Measurements from ENCODE around the gene PRSS57.

Gene PRSS57

GRCh38 chr19:679418-680286, 15.6 kb downstream of the PRSS57 start:
- TF ChIP-seq PATZ1 (CRISPR knock-in tag; IDR thresholded peaks at IDR 0.05; ENCODE audit: borderline replicate concordance) (peak; percentile 84; the same call in 1 of the 2 replicates), TSHZ2 (CRISPR knock-in tag; IDR thresholded peaks at IDR 0.05) (no peak), ZNF565 (CRISPR knock-in tag; conservative IDR thresholded peaks at IDR 0.05; ENCODE audit: low read depth) (no peak), ARNTL (CRISPR knock-in tag; IDR thresholded peaks at IDR 0.05; ENCODE audit: borderline replicate concordance, low read depth) (no peak)

GRCh38 chr19:678791-679388, 16.4 kb downstream of the PRSS57 start:
- ATAC-seq: no peak
- no peak for TF ChIP-seq ESRRG (CRISPR knock-in tag; IDR thresholded peaks at IDR 0.05)
- no peak for TF ChIP-seq ZFP30 (CRISPR knock-in tag; IDR thresholded peaks at IDR 0.05)
- no peak for TF ChIP-seq CSRNP3 (CRISPR knock-in tag; IDR thresholded peaks at IDR 0.05)
- TF ChIP-seq ZFP3 (CRISPR knock-in tag; IDR thresholded peaks at IDR 0.05): peak; percentile 99

More at GRCh38 chr19:679418-680286, 15.6 kb downstream of the PRSS57 start:
- peak; percentile 14 for ATAC-seq

GRCh38 chr19:677601-678436, 17.4 kb downstream of the PRSS57 start:
- TF ChIP-seq ARNTL (CRISPR knock-in tag; IDR thresholded peaks at IDR 0.05; ENCODE audit: borderline replicate concordance, low read depth) (no peak), GLIS3 (CRISPR knock-in tag; IDR thresholded peaks at IDR 0.05) (no peak), ZNF70 (CRISPR knock-in tag; IDR thresholded peaks at IDR 0.05) (no peak), POU6F1 (CRISPR knock-in tag; IDR thresholded peaks at IDR 0.05; ENCODE audit: borderline replicate concordance, low read depth) (no peak), ZC3H10 (CRISPR knock-in tag; IDR thresholded peaks at IDR 0.05) (no peak), CREB5 (CRISPR knock-in tag; IDR thresholded peaks at IDR 0.05; ENCODE audit: low read depth) (no peak), CSDC2 (CRISPR knock-in tag; IDR thresholded peaks at IDR 0.05) (no peak), ZNF8 (CRISPR knock-in tag; IDR thresholded peaks at IDR 0.05) (no peak), CSRNP3 (CRISPR knock-in tag; IDR thresholded peaks at IDR 0.05) (no peak), SNAI2 (CRISPR knock-in tag; IDR thresholded peaks at IDR 0.05) (no peak), BACH2 (CRISPR knock-in tag; IDR thresholded peaks at IDR 0.05; ENCODE audit: borderline replicate concordance) (no peak)
- ATAC-seq: no peak
